GM18526 (cell line): ENCODE measurements around the gene RPL37.
A peak's percentile ranks its signal among the peaks of the same experiment; 100 is the strongest.

Source experiments
- POLR2A ChIP-seq: IDR thresholded peaks from 3 replicates; pipeline ENCODE4 v1.6.1; 2011; ENCODE audit not compliant: insufficient read length; ENCODE audit errors: extremely low read depth

The RPL37 gene

GRCh38 chr5:40801771-40802562, 33.1 kb downstream of the RPL37 start:
- TF ChIP-seq POLR2A = no peak

GRCh38 chr5:40799258-40799657, 35.8 kb downstream of the RPL37 start:
- no peak for TF ChIP-seq POLR2A

- no peak for TF ChIP-seq POLR2A
Measured at GRCh38 chr5:40798801-40799210, 36.2 kb downstream of the RPL37 start.

GRCh38 chr5:40798012-40798800, 36.8 kb downstream of the RPL37 start, which contains the start of gene PRKAA1:
TSS of gene PRKAA1 (minus strand) at chr5:40798374. CDS start at chr5:40798189, 185 bp downstream.
- TF ChIP-seq POLR2A = peak; percentile 69

GRCh38 chr5:40797273-40798011, 37.6 kb downstream of the RPL37 start:
- TF ChIP-seq POLR2A = no peak

- TF ChIP-seq POLR2A = no peak
Measured at GRCh38 chr5:40796487-40796889, 38.5 kb downstream of the RPL37 start.

GRCh38 chr5:40791715-40792139, 43.3 kb downstream of the RPL37 start:
- TF ChIP-seq POLR2A = no peak

- TF ChIP-seq POLR2A = no peak
Measured at GRCh38 chr5:40790947-40791593, 44.0 kb downstream of the RPL37 start.

- TF ChIP-seq POLR2A = no peak
Measured at GRCh38 chr5:40787986-40788385, 47.0 kb downstream of the RPL37 start.

- TF ChIP-seq POLR2A = no peak
Measured at GRCh38 chr5:40784916-40785315, 50.1 kb downstream of the RPL37 start.

GRCh38 chr5:40784027-40784653, 50.9 kb downstream of the RPL37 start:
- no peak for TF ChIP-seq POLR2A

- TF ChIP-seq POLR2A = no peak
Measured at GRCh38 chr5:40781843-40782409, 53.1 kb downstream of the RPL37 start.

- no peak for TF ChIP-seq POLR2A
Measured at GRCh38 chr5:40780858-40781257, 54.2 kb downstream of the RPL37 start.

- no peak for TF ChIP-seq POLR2A
Measured at GRCh38 chr5:40780199-40780598, 54.8 kb downstream of the RPL37 start.
